ENCODE data around the gene SDC4.
"Not testable (repeated sequence)": the region's sequence is repeated elsewhere in the genome, so short reads cannot be mapped to it uniquely, and the experiment has no call there.

The SDC4 gene

DNA sequence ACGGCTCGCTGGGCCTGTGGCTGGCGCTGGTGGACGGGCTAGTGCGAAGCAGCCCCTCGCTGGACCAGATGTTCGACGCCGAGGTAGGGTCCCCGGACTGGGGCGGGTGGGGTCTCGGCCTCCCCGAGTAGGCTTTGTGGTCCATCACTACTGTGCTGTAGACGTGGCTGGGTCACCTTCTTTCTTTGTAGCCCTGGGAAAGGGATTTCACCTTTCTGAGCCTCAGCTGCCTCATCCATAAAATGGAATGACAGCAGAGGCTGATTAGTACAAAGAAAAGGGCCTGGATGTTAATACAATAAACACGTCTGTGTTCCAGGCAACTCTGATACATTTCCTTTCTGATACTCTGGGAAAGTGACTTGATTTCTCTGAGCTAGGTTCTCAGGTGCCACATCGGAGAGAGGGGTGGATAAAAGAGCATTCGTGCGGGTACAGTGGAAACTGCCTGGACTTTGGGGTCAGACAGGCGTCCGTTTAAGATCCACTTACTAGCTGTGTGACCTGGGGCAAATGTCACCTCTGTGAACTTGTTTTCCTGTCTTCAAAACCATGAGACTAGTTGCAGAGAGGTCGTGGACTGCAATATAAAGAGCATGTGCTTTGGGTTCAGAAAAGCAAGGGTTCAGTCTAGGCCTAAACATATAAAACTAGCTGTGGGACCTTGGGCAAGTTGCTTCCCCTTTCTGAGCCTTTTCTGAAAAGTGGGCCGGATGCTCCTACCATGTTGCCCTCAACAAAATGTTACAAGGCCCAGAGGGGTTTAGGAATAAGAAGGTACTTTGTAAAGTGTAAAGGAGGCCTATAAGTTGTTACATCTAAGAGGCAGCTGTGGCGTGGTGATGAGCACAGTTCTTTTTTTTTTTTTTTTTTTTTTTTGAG is 15.6 kb upstream of the SDC4 start:
- no peak for DNase-seq (ENCODE audit: low read depth)

GRCh38 chr20:45362804-45363610 is 14.8 kb upstream of the SDC4 start, which contains the start of gene SYS1:
Gene SYS1, plus strand, starts transcription at chr20:45363156. Its CDS starts 376 bp downstream, at chr20:45363532.
- DNase-seq (ENCODE audit: low read depth): peak; percentile 98

DNA sequence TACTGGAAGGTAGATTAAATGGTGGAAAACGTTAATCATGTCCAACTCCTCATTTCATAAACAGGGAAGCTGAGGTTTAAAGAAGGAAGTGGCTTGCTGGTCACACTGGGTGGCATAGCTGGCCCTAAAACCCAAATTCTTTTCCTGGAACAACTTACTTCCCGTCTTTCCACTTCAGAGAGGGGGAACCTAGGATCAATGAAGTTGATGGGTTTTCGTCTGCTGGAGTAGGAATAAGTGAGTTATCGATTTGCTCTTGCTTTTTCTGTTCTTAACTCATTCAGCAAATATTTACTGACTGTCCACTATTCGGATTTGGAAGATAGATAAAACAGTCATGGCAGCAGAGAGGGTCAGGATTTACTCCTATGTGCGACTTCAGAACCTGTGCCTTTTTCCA is 13.6 kb upstream of the SDC4 start:
- DNase-seq (ENCODE audit: low read depth): no peak

DNA sequence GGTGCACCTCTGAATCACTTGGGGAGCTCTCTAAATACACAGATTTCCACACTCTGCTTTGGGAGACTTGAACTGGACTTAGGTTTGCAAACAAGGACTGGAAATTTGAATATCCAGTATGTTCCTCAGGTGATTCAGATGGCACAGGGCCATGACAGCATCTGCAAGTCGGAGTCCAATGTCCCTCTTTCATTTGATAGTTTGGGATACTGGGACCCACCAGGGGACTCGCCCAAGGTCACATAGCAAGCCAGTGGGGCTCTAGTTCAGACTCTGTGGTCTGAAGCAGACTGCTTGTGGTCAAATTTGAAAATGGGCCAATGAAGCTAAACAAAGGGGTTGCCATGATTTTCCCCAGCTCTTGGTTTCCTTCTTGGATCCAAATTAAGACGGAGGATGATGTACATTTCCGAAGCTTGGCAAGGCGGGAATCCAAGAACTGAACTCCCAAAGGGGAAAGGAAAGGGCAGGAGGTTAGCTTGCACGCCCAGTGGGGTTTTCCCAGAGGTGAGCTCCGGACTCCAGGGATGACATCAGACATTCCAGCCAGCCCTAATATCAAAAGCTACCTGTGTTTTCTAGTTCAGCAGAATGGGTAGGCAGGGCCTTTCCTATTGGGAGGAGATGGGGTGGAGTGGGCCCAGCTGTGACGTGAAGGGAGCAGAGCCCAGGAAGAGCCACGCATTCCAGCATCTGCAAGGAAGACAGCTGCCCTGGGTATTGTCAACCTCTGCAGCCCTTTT is 11.4 kb upstream of the SDC4 start:
- DNase-seq (ENCODE audit: low read depth): no peak

GRCh38 chr20:45359069-45359405 is 10.8 kb upstream of the SDC4 start:
- DNase-seq (ENCODE audit: low read depth): no peak

- no peak for DNase-seq (ENCODE audit: low read depth)
Measured at GRCh38 chr20:45358282-45359068, 10.3 kb upstream of the SDC4 start.

DNA sequence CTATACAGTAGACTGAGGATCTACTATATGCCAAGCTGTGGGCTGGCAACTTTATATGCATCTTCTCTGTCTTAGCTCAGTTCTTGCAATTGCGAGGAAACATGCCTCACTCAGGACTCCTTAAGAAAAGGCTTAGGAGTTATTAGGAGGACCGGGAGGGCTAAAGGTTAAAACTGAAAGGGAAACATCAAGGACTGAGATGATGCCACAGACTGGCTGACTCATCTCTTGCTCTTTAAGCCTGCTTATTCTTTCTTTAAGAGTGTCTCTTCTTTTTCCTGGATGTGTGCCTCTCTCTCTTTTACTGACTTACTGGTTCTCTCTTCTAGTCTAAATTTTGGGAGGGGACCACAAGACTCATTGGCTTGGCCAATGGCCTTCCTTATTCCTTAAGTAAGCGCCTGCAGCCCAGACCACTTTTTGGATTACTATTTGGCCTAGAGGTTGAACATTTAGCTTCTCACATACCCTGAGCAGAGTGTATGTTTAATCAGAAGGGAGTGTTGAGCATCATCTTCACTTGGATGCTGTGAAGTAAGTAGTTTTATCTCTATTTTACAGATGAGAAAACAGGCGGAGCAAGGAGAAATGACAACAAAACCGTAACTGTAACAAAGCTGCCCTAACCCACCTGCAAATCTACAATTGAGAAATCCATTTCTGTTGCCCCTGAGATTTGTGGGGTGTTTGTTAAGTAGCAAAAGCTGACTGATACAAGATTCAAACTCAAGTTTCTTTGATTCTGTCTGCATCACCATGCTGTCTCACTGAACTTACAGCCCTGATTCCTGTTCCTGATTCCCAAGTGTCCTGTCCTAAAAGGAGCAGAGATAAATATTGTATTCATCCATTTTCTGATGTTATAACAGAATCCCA is 7.2 kb upstream of the SDC4 start:
- DNase-seq (ENCODE audit: low read depth): no peak

DNA sequence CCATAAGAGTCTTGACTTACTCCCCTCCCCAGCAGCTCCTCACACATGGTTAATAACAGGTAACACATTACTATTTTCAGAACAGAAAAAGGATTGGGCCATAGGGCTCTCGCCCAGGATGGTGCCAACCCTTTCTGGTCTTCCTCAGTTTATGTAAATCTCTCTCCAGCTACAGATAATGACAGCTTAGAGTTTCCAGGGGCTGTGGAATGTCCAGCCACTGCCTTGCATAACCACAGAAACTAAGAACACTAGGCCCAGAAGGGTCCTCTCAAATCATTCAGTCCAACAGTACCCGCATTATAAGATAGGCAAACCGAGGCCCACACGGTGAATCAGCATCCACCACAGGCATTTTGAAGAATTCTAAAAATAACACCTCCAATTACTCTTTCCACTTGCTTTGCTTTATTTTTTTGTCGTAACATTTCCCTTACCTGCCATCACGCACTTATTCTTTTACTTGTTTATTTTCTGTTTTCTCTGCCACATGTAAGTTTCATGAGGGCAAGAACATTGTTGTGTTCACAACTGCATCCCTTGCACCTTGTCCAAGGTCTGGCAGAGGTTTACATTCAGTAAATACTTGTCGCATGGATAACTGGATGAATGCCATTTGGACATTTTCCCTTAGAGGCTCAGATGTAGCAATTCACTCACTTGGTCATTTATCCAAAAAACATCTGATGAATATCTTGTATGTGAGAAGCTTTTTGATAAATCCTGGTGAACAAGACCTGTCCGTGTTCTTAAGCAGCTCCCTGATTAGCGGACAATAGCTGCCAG is 6.4 kb upstream of the SDC4 start:
- DNase-seq (ENCODE audit: low read depth): no peak

- no peak for DNase-seq (ENCODE audit: low read depth)
Measured at GRCh38 chr20:45353746-45354145, 5.5 kb upstream of the SDC4 start.

DNA sequence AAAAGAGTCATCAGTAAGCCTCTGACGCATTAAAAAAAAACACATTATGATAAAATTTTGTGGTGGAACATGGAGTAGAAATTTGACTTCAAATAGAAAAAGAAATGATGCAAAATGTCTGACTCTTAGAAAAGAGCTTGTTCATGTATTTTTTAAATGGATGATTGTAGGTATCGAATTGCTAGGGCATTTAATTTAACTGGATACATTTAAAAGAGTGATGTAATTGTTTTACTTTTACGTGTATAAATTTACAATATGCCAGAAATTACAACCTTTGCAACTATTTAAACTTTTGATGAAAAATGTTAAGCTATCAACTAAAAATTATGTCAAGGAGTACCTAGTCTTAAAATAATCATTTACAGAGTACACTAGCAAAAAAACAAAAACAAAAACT is 4.5 kb upstream of the SDC4 start:
- no peak for DNase-seq (ENCODE audit: low read depth)

GRCh38 chr20:45350795-45351194 is 2.6 kb upstream of the SDC4 start:
- not testable (repeated sequence) for DNase-seq (ENCODE audit: low read depth)

DNA sequence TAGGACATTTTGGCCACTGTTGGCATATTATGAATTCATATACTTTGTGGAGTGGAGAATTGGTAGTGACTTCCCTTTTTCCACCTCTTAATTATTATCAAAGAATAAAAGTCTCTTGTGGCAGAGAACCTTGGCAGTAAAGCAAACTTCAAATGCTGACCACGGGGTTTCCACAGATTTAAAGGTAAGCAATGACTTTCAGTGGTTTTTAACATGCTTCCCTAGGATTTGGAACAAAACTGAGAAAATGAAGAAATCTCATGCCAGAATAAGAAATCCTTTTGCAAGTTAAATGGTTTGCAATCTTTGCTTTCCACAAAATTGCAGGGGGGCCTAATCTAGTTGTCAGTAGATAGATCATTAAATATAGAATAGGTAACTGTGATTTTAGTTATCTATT is 2.0 kb upstream of the SDC4 start:
- DNase-seq (ENCODE audit: low read depth): no peak

- no peak for DNase-seq (ENCODE audit: low read depth)
Measured at GRCh38 chr20:45347297-45347935, 808 bp downstream of the SDC4 start.

DNA sequence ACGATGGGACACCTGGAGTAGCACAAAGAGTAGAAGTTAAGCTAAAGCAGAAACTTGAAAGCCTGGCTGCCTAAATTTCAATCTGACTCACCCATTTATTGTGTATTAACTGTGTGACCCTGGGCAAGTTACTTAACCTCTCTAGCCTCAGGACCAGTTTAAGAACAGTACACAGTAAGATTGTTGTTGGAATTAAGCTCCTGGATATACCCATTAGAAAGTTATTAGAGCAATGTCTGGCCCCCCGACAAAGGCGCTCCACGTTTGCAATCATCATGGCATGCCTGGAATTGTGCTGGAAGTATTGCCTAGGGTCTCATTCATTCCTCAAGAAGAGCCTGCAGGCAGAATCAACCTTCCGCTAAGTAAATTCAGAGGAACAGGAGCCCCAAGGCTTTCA is 1.4 kb downstream of the SDC4 start:
- DNase-seq (ENCODE audit: low read depth): no peak

- DNase-seq (ENCODE audit: low read depth): no peak
Measured at GRCh38 chr20:45346291-45346718, 1.9 kb downstream of the SDC4 start.

GRCh38 chr20:45345104-45345936 is 2.9 kb downstream of the SDC4 start:
- DNase-seq (ENCODE audit: low read depth): no peak

DNA sequence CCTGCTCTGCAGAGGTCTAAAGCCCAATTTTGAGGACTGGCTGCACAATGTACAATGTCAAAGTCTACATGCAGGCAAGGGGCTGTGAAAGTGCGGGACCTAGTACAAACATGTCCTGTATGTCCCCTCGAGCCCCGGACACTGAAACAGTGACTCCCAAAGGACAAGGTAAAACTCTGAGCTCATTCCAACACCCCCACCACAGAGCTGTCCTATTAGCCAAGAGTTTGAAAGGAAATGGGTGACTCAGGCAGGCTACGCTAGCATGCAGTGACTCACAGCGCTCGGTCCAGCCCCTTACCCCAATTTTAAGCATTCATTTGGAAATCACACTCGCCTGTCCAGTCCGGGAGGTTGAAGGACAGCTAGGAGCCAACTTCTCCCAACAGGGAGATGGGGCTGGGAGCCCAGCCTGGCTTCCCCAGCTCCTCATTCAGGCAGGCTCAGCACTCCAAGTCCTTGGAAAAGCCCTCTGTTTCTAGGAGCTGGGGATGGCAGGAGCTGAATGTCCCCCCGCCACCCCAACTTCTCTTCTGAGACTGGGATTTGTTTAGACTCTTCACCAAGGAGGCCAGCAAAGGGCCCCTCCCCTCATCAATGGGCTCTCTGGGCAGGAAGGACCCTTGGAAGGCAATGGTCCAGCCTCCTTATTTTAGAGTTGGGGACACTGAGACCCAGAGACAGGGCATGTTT is 3.9 kb downstream of the SDC4 start:
- DNase-seq (ENCODE audit: low read depth): no peak
